Thoracic aorta (tissue), 2 donors: Measurements from ENCODE around the gene TBC1D20. TPM values are rescaled to one million over a fixed set of nuclear protein-coding genes. Genes with fewer than 3 reads are reported as not detected.

Experiments used
- ATAC-seq: fragments of 150-250 bp; one replicate; pipeline ENCODE4 v1.8.0; 2017; ENCODE audit warnings: low read depth; ENCODE audit not compliant: insufficient number of reproducible peaks, low FRiP score
- DNase-seq: peaks from one replicate; pipeline ENCODE4 v3.0.0-alpha.2; 2020; ENCODE audit warnings: low spot score
- H3K27ac ChIP-seq, 2 donors: fragments of 200-600 bp; sonication (generic); 1 replicate in 1 of 2; 2 replicates in 1 of 2; pipeline ENCODE4 v1.5.1; 2016; ENCODE audit warnings: mild to moderate bottlenecking in 2 of 2, moderate library complexity in 2 of 2
- H3K27me3 ChIP-seq: fragments of 200-600 bp; sonication (generic); replicated peaks from 2 replicates; pipeline ENCODE4 v1.6.0; 2016; ENCODE audit warnings: mild to moderate bottlenecking; ENCODE audit not compliant: insufficient read depth
- H3K36me3 ChIP-seq: fragments of 200-600 bp; sonication (generic); one replicate; pipeline ENCODE4 v1.5.1; 2016
- H3K4me1 ChIP-seq, 2 donors: fragments of 200-600 bp; sonication (generic); 1 replicate in 1 of 2; 2 replicates in 1 of 2; pipeline versions ENCODE4 v1.5.1 to v1.6.0; 2016; ENCODE audit warnings: low read depth in 2 of 2, mild to moderate bottlenecking in 1 of 2; ENCODE audit not compliant: control insufficient read depth in 1 of 2
- H3K4me3 ChIP-seq: fragments of 200-600 bp; sonication (generic); 2 replicates; pipeline ENCODE4 v1.5.1; 2016; ENCODE audit warnings: mild to moderate bottlenecking
- H3K9me3 ChIP-seq: fragments of 200-600 bp; sonication (generic); 2 replicates; pipeline ENCODE4 v1.5.1; 2016
- total RNA-seq, 2 donors: library from RNA; depleted of rRNA; stranded (reverse); fragments of >200 nt; gene quantifications; one replicate each; pipeline versions ENCODE4 v1.1.0 to v1.2.3, GENCODE V29; 2016
- TF ChIP-seq, protein P1 (sequence below): fragments of 200-600 bp; sonication (generic); IDR thresholded peaks from one replicate; pipeline ENCODE4 v1.5.1; 2019; ENCODE audit warnings: antibody characterized with exemption

TBC1D20 gene
- total RNA-seq, 2 donors from 2014 or later = 33.8 to 40.0 TPM

DNA sequence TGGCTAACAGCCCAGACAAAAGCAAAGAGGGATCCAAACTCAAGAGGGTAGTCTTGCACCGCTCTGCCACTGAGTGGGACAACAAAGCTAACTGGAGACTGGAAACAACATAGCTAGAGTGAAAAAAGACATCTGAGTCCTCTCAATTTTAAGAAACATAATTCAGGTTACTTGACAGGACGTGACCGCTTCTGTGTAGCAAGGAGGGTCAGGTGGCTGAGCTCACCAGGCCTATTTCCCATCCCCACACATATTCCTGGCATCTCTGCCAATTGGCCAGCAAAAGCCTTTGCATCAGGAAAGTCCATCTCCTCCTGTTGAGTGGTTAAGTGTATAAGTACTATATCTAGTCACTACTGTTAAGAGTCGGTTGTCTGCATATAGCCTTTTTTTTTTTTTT is 25.3 kb upstream of the TBC1D20 start:
- ATAC-seq = no peak
- TF ChIP-seq, protein P1, sequence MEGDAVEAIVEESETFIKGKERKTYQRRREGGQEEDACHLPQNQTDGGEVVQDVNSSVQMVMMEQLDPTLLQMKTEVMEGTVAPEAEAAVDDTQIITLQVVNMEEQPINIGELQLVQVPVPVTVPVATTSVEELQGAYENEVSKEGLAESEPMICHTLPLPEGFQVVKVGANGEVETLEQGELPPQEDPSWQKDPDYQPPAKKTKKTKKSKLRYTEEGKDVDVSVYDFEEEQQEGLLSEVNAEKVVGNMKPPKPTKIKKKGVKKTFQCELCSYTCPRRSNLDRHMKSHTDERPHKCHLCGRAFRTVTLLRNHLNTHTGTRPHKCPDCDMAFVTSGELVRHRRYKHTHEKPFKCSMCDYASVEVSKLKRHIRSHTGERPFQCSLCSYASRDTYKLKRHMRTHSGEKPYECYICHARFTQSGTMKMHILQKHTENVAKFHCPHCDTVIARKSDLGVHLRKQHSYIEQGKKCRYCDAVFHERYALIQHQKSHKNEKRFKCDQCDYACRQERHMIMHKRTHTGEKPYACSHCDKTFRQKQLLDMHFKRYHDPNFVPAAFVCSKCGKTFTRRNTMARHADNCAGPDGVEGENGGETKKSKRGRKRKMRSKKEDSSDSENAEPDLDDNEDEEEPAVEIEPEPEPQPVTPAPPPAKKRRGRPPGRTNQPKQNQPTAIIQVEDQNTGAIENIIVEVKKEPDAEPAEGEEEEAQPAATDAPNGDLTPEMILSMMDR = no peak
- H3K36me3 ChIP-seq = peaks cover 49% of the 10 kb centered on the region

DNA sequence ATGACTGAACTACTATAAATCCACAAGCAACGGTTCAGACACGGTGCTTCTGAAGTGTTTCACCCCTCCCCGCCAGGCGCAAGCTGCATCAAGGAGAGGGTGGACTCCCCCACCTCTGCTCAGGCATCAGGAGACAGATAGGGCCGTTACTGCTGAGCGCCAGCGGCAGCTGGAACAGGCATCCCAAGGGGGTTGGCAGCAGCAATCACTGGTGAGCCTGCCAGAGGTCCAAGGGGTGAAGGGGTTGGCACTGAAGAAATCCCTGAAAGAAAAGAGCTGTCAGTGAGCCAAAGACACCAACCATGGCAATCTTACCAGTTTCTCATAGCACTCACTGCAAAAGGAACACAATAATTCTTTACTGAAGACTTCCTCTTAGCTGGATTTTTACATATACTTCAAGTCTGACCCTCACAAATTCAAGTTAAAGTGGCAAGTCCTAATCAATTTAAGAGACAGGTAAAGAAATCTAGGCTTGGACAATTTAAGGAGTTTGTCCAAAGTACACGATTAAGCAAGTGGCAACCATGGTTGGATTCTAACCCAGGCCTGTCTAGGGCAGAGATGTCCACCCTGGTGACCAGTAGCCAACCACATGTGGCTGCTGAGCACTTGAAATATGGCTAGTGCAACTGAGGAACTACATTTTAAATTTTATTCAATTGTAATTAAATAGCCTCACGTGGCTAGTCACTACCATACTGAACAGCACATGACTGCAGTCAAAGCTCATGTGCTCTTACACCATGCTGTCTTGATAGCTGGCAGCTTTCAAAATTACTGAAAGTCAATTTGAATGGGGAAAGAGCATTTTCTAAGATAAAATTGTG is 21.7 kb upstream of the TBC1D20 start:
- H3K9me3 ChIP-seq = no peaks in the 10 kb centered on the region
- peaks cover 3 to 23% of the 10 kb centered on the region in 2 donors for H3K4me1 ChIP-seq
- H3K27ac ChIP-seq = no peak overlapping the region
- ATAC-seq (no peak), DNase-seq (no peak)
- no peaks in the 10 kb centered on the region for H3K27me3 ChIP-seq
- TF ChIP-seq, protein P1 = no peak
- no peak overlapping the region for H3K4me3 ChIP-seq
- peaks cover 40% of the 10 kb centered on the region for H3K36me3 ChIP-seq

More for the DNA sequence above, 25.3 kb upstream of the TBC1D20 start:
- no peaks in the 10 kb centered on the region for H3K27me3 ChIP-seq
- DNase-seq = no peak
- no peaks in the 10 kb centered on the region for H3K9me3 ChIP-seq
- no peak overlapping the region for H3K4me3 ChIP-seq
- peaks cover 0 to 14% of the 10 kb centered on the region in 2 donors for H3K4me1 ChIP-seq
- H3K27ac ChIP-seq = no peak overlapping the region

DNA sequence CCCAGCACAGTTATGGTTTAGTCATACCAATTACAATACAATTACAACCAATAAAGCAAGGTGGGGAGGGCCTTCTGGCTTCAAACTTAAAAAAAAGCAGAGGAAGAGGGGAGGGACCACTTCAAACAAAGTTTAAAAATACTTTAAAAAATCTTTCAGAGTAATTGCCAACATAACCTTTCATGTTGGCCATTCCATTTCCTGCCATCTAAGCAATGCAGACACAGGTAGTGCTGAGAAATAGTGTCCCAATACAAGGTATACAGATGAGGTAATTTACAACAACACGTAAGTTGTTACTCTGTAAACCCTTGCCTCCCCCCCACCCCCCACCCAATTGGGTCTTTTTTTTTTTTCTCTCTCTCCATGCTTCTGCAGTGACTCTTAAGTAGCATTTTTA is 18.8 kb upstream of the TBC1D20 start:
- H3K36me3 ChIP-seq = peaks cover 17% of the 10 kb centered on the region
- peaks cover 3 to 31% of the 10 kb centered on the region in 2 donors for H3K4me1 ChIP-seq
- ATAC-seq (no peak), DNase-seq (no peak)
- H3K9me3 ChIP-seq = no peaks in the 10 kb centered on the region
- H3K4me3 ChIP-seq = no peak overlapping the region
- no peaks in the 10 kb centered on the region for H3K27me3 ChIP-seq
- TF ChIP-seq, protein P1 = no peak
- no peak overlapping the region for H3K27ac ChIP-seq

DNA sequence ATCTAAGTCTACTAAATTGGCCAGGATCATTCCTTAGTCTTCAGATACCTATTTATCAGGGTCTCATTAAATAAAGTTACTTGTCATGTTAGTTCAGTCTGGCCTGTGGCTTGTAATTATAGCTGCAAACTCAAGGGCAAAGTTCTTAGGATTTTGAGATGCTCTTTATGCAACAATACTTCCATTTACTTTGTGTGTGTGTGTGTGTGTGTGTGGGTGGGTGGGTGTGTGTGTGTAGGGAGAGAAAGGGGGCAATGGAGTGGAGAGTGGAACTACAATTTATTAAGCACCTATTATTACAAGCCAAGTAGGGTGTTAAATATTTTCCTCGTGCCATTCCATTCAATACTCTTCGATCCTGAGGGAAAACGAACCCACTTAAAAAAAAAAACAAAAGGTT is 17.7 kb upstream of the TBC1D20 start:
- H3K27me3 ChIP-seq = no peaks in the 10 kb centered on the region
- no peaks in the 10 kb centered on the region for H3K9me3 ChIP-seq
- peaks cover 8% of the 10 kb centered on the region for H3K36me3 ChIP-seq
- peaks cover 3 to 39% of the 10 kb centered on the region in 2 donors for H3K4me1 ChIP-seq
- TF ChIP-seq, protein P1 = no peak
- no peak overlapping the region for H3K4me3 ChIP-seq
- ATAC-seq (no peak), DNase-seq (no peak)
- no peak overlapping the region for H3K27ac ChIP-seq

DNA sequence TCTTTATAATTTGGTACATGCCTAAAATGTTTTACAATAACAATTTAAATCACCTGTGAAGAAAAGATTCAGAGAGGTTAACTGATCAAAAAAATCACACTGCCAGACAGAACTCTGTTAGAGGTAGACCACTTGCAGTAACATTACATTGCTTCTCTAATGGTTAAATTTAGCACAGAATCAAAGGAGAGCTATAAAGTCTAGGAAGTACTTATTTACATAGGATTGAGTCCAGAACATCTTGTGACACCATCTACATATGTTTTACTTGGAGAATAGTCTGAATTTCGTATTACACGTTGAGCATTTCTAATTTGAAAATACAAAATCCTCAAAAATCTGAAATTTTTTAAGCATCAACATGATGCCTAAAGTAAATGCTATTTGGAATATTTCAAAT is 17.2 kb upstream of the TBC1D20 start:
- TF ChIP-seq, protein P1 = no peak
- H3K36me3 ChIP-seq = peaks cover 8% of the 10 kb centered on the region
- H3K27ac ChIP-seq = no peak overlapping the region
- no peaks in the 10 kb centered on the region for H3K27me3 ChIP-seq
- DNase-seq = no peak
- peaks cover 3 to 36% of the 10 kb centered on the region in 2 donors for H3K4me1 ChIP-seq
- ATAC-seq = no peak
- H3K9me3 ChIP-seq = no peaks in the 10 kb centered on the region
- H3K4me3 ChIP-seq = no peak overlapping the region
